ENCODE measurements around the gene DLGAP4. TPM values are rescaled to one million over a fixed set of nuclear protein-coding genes. Genes with fewer than 3 reads are reported as not detected.
A peak's percentile ranks its signal among the peaks of the same experiment; 100 is the strongest.

DLGAP4 gene
- total and polyA plus RNA-seq, 2 of the 13 experiments (the other 11 are each of a cell fraction or from before 2014, with no cell fraction given) = 15.2 to 26.7 TPM

DNA sequence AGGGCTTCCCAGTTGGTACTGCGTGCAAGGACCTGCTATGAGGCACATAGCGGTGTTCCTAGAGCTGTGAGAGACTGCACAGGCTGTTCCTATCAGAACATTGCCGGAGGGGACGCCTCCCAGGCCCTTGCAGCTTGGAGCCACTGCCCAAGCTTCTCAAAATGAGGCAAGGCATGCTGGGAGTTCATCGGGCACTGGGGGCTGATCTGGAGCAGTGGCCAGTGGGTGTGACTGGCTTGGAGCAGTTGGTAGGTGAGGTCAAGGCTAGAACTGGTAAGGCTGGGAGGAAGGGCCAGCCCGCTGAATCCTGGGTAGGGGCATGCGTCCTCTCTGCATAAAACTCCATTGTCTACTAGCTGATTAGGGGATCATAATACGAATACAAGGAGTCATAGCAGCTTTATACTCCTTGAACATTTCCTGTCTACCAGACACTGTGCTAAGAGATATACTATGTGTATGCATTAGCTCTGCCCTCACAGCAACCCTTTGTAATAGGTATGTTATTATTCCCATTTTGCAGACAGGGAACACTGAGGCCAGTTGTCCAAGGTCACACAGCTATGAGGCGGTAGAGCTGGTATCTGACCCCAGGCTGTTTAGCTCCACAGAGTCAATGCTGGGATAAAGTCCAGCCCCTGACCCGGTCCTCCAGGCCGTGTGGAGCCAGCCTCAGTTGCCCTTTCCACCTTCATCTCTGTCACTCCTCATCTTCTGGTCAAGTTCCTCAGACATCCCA lies 53.7 kb downstream of the DLGAP4 start:
- H3K4me1 ChIP-seq (ENCODE audit: insufficient read depth, low read length) = peaks cover 10% of the 10 kb centered on the region
- FAIRE-seq (no peak), DNase-seq (ENCODE audit: low spot score) (no peak), ATAC-seq (peak; percentile 8; the same call in 1 of the 3 replicates)
- no peaks in the 10 kb centered on the region for H4K20me1 ChIP-seq (ENCODE audit: insufficient read depth, low read length)
- no peak overlapping the region for H3K9ac ChIP-seq (ENCODE audit: insufficient read depth, low read depth, low read length)
- H3K4me2 ChIP-seq (ENCODE audit: low read depth, low read length) = no peak overlapping the region
- no peaks in the 10 kb centered on the region for H3K9me3 ChIP-seq (ENCODE audit: low read length)
- BruUV-seq (replicated peaks) = no TSS peak
- intact Hi-C loops (cut with micrococcal nuclease; ENCODE audit: unreplicated experiment) (no loop called here), in situ Hi-C loops (cut with HindIII; ENCODE audit: extremely low pct_ligation_motif_present, low pct_unique_long_range_greater_than_20kb) (no loop called here)
- no peak overlapping the region for H2AFZ ChIP-seq (ENCODE audit: low read length)
- no peak overlapping the region for H3K4me3 ChIP-seq (replicated peaks in 1 of 3; ENCODE audit: insufficient read depth in 1 of 3, low read depth in 2 of 3, low read length in 3 of 3)
- no peaks in the 10 kb centered on the region for H3K36me3 ChIP-seq (replicated peaks in 1 of 2; ENCODE audit: control insufficient read depth in 1 of 2, insufficient read depth in 2 of 2, low read length in 2 of 2)
- no peak overlapping the region for H3K27ac ChIP-seq (ENCODE audit: extremely low read length, insufficient read depth, low read length)
- ChIA-PET POLR2A (no interaction called here), CTCF (ENCODE audit: low intra/inter-chr PET ratio, low total read pairs) (no interaction called here)
- WGBS (ENCODE audit: low lambda C conversion rate) = 38% methylated on average over 11 of the region's 11 CpGs
- peaks cover 0 to 2% of the 10 kb centered on the region in 2 experiments; a peak in 2 of 5 replicates for H3K27me3 ChIP-seq (ENCODE audit: control insufficient read depth in 1 of 2, insufficient read depth in 2 of 2, low read length in 2 of 2)
- no peaks in the 10 kb centered on the region for H3K79me2 ChIP-seq (ENCODE audit: insufficient read depth, low read length)
- no peak for TF ChIP-seq ZNF766 (CRISPR knock-in tag; IDR thresholded peaks at IDR 0.05; ENCODE audit: borderline replicate concordance)
- TF ChIP-seq, protein P1, sequence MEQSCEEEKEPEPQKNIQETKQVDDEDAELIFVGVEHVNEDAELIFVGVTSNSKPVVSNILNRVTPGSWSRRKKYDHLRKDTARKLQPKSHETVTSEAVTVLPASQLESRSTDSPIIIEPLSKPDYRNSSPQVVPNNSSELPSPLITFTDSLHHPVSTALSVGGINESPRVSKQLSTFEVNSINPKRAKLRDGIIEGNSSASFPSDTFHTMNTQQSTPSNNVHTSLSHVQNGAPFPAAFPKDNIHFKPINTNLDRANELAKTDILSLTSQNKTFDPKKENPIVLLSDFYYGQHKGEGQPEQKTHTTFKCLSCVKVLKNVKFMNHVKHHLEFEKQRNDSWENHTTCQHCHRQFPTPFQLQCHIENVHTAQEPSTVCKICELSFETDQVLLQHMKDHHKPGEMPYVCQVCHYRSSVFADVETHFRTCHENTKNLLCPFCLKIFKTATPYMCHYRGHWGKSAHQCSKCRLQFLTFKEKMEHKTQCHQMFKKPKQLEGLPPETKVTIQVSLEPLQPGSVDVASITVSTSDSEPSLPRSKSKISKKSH (CRISPR knock-in tag; IDR thresholded peaks at IDR 0.05; ENCODE audit: borderline replicate concordance) = no peak
- no peak for TF ChIP-seq ZNF720 (CRISPR knock-in tag; IDR thresholded peaks at IDR 0.05)
- TF ChIP-seq THAP11 (CRISPR knock-in tag; IDR thresholded peaks at IDR 0.05) = no peak
- TF ChIP-seq NONO (IDR thresholded peaks at IDR 0.05) = no peak
- no peak for TF ChIP-seq NONO (CRISPR knock-in tag; conservative IDR thresholded peaks at IDR 0.05)
- TF ChIP-seq ZNF841 (CRISPR knock-in tag; IDR thresholded peaks at IDR 0.05; ENCODE audit: borderline replicate concordance) = no peak
- no peak for TF ChIP-seq HNF1A (IDR thresholded peaks at IDR 0.05; ENCODE audit: low read depth)
- no peak for TF ChIP-seq HNF1A (CRISPR knock-in tag; IDR thresholded peaks at IDR 0.05; ENCODE audit: borderline replicate concordance)
- TF ChIP-seq, protein P2, sequence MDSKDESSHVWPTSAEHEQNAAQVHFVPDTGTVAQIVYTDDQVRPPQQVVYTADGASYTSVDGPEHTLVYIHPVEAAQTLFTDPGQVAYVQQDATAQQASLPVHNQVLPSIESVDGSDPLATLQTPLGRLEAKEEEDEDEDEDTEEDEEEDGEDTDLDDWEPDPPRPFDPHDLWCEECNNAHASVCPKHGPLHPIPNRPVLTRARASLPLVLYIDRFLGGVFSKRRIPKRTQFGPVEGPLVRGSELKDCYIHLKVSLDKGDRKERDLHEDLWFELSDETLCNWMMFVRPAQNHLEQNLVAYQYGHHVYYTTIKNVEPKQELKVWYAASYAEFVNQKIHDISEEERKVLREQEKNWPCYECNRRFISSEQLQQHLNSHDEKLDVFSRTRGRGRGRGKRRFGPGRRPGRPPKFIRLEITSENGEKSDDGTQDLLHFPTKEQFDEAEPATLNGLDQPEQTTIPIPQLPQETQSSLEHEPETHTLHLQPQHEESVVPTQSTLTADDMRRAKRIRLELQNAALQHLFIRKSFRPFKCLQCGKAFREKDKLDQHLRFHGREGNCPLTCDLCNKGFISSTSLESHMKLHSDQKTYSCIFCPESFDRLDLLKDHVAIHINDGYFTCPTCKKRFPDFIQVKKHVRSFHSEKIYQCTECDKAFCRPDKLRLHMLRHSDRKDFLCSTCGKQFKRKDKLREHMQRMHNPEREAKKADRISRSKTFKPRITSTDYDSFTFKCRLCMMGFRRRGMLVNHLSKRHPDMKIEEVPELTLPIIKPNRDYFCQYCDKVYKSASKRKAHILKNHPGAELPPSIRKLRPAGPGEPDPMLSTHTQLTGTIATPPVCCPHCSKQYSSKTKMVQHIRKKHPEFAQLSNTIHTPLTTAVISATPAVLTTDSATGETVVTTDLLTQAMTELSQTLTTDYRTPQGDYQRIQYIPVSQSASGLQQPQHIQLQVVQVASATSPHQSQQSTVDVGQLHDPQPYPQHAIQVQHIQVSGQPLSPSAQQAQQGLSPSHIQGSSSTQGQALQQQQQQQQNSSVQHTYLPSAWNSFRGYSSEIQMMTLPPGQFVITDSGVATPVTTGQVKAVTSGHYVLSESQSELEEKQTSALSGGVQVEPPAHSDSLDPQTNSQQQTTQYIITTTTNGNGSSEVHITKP (CRISPR knock-in tag; IDR thresholded peaks at IDR 0.05; ENCODE audit: low read depth) = no peak
- peak; percentile 74; the same call in 1 of the 2 replicates for TF ChIP-seq ADNP (CRISPR knock-in tag; IDR thresholded peaks at IDR 0.05)
- no peak for TF ChIP-seq ZNF75D (CRISPR knock-in tag; IDR thresholded peaks at IDR 0.05; ENCODE audit: borderline replicate concordance)
- peak; percentile 82; the same call in 1 of the 2 replicates for TF ChIP-seq CHD4 (IDR thresholded peaks at IDR 0.05; ENCODE audit: borderline replicate concordance, low read length)
- no peak for TF ChIP-seq ZNF775 (CRISPR knock-in tag; IDR thresholded peaks at IDR 0.05; ENCODE audit: borderline replicate concordance)

All from HepG2 (cell line).